Erythroblast (primary cell): ENCODE results near the gene HOXB5.

Source experiments
- DNase-seq, 2 experiments: peaks; one replicate each; lab custom pipeline; 2025; lab: John Stamatoyannopoulos, UW
- GATA1 ChIP-seq: IDR thresholded peaks from 2 replicates; pipeline ENCODE4 v1.6.1; 2011; ENCODE audit warnings: low read depth, mild to moderate bottlenecking, control low read depth, low read length, moderate library complexity
- POLR2A ChIP-seq: IDR thresholded peaks from 2 replicates; pipeline ENCODE4 v1.6.1; 2011; ENCODE audit warnings: mild to moderate bottlenecking, low read length

HOXB5 gene

DNA sequence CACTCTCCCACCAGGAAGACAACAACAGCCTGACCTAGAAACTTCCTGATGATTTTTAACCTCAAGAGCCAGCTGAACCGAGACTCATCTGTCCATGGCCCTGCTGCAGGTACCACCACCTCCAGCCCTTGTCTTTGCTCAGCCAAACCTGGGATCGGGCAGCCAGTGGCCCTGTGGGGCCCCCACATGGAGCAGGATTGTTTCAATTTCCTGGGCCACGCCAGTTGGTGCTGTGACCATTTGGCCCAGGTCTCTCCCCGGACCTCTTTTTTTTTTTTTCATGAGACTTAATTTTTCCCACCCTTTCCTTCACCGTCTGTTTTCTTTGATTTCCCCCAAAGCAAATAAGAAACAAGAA is 40.4 kb downstream of the HOXB5 start:
- no peak for DNase-seq
- TF ChIP-seq GATA1 (no peak), POLR2A (no peak)

DNA sequence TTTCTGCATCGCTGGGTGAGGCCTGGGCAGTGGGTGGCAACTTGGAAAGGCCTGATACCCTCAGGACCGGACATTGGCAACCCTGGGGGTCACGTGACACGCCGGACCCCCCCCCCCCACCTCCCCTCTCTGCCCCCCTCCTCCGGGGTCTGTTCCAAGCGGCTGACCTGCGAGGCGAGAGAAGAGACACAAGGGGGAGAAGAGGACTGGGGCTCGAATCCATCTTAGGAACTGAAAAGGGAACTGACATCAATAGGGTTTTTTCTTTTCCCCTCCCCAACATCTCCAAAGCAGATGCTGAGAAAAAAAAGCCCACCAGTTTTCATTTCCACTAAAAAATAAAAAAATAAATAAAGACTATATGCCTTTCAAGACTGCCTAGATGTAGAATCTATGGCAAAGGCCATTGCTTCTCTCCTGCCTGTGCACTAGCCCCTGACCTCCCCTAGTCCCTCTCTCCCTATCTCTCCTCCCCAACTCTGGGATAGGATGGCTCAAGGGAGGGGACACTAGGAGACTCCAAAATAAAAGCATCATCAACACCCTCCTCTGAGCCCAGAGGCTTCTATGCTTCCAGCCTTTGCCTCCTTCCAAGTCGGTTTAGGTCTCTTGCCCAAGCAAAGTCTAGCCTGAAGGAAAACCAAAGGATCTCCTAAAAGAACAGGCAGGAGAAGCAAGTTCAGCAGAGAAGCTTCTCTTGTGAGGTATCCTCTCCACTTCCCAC is 41.0 kb downstream of the HOXB5 start:
- no peak for DNase-seq
- TF ChIP-seq POLR2A (no peak), GATA1 (no peak)

DNA sequence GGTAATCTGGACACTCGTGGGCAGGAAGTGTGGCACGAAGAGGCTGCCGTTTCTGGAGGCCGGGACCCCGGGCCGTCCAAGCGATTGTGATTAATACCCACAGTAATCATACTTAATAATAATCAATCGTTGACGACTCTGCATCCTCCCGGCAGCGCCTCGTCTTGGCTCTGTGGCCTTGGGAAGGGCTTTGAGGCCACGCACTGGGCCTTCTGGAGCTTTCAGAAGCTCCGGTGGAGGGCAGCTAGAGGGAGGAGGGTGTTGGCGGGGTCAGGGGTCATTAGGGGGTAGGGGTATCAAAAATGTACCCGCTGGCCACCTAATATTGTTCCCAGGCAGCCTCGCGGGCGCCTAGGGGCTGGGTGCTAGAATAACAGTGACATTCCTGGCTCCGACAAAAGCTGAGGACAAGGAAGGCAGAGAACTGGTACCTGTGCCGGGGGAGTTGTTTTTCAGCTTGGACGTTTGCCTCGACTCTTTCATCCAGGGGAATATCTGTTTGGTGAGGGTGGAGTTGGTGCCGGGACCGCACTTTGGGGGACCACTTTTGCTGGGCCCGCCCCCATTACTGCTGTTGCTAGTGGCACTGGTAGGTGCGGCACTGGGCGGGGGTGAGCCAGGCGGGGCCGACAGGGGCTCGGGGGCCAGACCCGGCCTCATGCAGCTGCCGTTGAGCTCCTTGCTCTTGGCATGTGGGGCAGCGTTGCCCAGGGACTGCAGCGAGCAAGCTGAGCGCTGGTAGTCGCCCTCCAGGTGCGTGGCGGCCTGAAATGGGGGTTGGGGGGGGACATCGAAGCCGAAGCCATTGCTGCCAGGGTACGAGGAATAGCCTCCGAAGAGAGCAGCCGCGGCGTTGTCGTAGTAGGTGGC is 41.7 kb downstream of the HOXB5 start:
- no peak for DNase-seq
- no peak for TF ChIP-seq GATA1
- TF ChIP-seq POLR2A, result no peak

- DNase-seq, result no peak
- TF ChIP-seq GATA1, result no peak
These were observed 42.4 kb downstream of the HOXB5 start for GRCh38 chr17:48551214-48551555.

- TF ChIP-seq GATA1 (no peak), POLR2A (no peak)
- no peak for DNase-seq
These were observed 42.9 kb downstream of the HOXB5 start for GRCh38 chr17:48550502-48551213.

DNA sequence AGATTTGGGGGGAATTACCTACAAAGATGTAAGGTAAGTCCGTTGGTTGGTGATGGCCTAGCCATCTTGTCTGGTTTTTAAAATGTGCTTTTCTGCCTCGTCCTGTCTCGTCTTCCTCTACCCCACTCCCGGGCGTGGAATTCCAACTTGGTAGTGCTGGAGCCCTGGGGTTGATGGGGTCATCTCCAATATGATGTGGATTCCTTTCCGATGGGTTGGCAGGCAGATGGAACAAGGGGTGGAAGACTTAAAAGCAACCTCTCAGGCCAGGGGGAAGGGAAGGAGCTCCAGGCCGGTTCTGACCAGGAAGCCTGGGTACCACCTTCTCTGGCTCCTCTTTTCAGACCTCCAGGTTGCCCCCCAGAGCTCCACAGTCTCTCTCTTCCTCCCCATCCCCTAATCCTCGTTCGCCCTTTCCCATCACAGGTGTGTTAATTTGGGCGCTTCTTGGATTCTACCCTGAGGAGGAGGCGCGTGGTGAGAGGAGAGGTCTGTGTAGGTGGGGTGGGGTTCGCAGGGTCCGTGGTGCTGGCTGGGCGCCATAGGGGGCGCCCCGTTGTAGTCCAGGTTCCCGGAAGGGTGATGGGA is 43.6 kb downstream of the HOXB5 start:
- no peak for DNase-seq

DNA sequence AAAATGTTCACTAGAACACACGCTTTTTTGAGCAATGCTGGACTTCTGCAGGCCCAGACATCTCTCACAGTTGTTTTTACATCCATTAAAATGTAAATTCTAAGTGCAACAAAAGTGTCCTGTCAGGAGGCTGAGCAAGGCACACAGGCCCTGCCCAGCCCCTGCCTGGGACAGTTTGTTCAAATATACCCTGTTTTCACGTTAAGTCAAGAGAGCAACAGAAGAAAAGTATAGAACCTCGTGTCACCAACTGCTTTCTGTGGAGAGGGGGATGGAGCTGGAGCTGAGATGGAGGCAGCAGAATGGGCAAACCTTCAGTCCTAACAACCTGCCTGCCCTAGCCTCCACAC is 44.3 kb downstream of the HOXB5 start:
- DNase-seq, result peak in 1 of 2 experiments; percentile 15
- no peak for TF ChIP-seq GATA1
- TF ChIP-seq POLR2A, result no peak

More for the DNA sequence above, 43.6 kb downstream of the HOXB5 start:
- TF ChIP-seq GATA1, result no peak
- no peak for TF ChIP-seq POLR2A

GRCh38 chr17:48548523-48549280 is 44.9 kb downstream of the HOXB5 start:
- peak; percentile 64 to 66 for DNase-seq
- TF ChIP-seq GATA1 (no peak), POLR2A (no peak)

GRCh38 chr17:48547808-48548522 is 45.6 kb downstream of the HOXB5 start:
- peak; percentile 75 to 79 for DNase-seq

GRCh38 chr17:48546924-48547807 is 46.4 kb downstream of the HOXB5 start:
- TF ChIP-seq GATA1, result peak; percentile 31
- TF ChIP-seq POLR2A, result peak; percentile 73
- peak; percentile 77 to 92 for DNase-seq

More at GRCh38 chr17:48547808-48548522, 45.6 kb downstream of the HOXB5 start:
- TF ChIP-seq GATA1 (no peak), POLR2A (no peak)

- peak; percentile 36 to 57 for DNase-seq
- no peak for TF ChIP-seq POLR2A
- TF ChIP-seq GATA1, result no peak
These were observed 47.2 kb downstream of the HOXB5 start for GRCh38 chr17:48546137-48546923.
